LNCAP (cell line): ENCODE results near the gene SNCAIP.

ENCODE experiments used
- CTCF ChIP-seq: fragments of 450-650 bp; IDR thresholded peaks from 2 replicates; pipeline ENCODE4 v1.5.1; 2017; ENCODE audit warnings: mild to moderate bottlenecking

The SNCAIP gene

GRCh38 chr5:122471031-122471751 lies 159.2 kb downstream of the SNCAIP start:
- TF ChIP-seq CTCF, result no peak

GRCh38 chr5:122471752-122472061 lies 159.7 kb downstream of the SNCAIP start:
- TF ChIP-seq CTCF, result no peak

- no peak for TF ChIP-seq CTCF
Observed at GRCh38 chr5:122473138-122473843, 161.3 kb downstream of the SNCAIP start.

- no peak for TF ChIP-seq CTCF
Observed at GRCh38 chr5:122473941-122474340, 161.9 kb downstream of the SNCAIP start.

GRCh38 chr5:122478741-122479442 lies 166.9 kb downstream of the SNCAIP start:
- TF ChIP-seq CTCF, result no peak

GRCh38 chr5:122480146-122480545 lies 168.1 kb downstream of the SNCAIP start:
- no peak for TF ChIP-seq CTCF

- TF ChIP-seq CTCF, result no peak
Observed at GRCh38 chr5:122484103-122484502, 172.1 kb downstream of the SNCAIP start.
